Measurements from ENCODE around the gene STRN4.

The STRN4 gene

DNA sequence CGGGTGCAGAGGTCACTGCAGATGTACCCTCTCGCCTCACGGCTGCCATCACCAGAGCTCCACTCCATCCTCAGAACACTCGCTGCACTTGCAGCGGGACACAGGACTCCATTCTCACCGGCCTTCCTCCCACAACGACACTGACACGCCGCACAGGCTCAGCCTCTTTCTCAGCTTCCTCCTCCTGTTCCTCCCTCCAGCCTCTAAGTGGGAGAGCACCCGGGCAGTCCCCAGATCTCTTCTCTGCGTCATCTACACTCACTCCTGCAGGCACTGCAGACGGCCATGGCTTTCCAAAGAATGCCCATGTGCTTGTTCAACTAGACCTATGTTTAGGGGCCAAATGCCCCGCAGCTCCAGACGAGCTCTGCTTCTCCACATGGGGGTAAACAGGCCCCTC is 14.7 kb downstream of the STRN4 start:
- peaks cover 9% of the 10 kb centered on the region for H3K4me1 ChIP-seq (ENCODE audit: insufficient read depth, poor library complexity, severe bottlenecking)
- H3K27ac ChIP-seq (ENCODE audit: poor library complexity, severe bottlenecking) = peak overlapping the region; percentile 35
- no peak for DNase-seq (ENCODE audit: low spot score)
- peaks cover 97% of the 10 kb centered on the region for H3K36me3 ChIP-seq (ENCODE audit: low read depth)
- no peak overlapping the region for H3K4me3 ChIP-seq (ENCODE audit: severe bottlenecking)
- H3K27me3 ChIP-seq (ENCODE audit: insufficient read depth, poor library complexity, severe bottlenecking) = no peaks in the 10 kb centered on the region
- no peak for ATAC-seq (ENCODE audit: low read depth)
- no peaks in the 10 kb centered on the region for H3K9me3 ChIP-seq (ENCODE audit: severe bottlenecking)
- TF ChIP-seq, protein P1, sequence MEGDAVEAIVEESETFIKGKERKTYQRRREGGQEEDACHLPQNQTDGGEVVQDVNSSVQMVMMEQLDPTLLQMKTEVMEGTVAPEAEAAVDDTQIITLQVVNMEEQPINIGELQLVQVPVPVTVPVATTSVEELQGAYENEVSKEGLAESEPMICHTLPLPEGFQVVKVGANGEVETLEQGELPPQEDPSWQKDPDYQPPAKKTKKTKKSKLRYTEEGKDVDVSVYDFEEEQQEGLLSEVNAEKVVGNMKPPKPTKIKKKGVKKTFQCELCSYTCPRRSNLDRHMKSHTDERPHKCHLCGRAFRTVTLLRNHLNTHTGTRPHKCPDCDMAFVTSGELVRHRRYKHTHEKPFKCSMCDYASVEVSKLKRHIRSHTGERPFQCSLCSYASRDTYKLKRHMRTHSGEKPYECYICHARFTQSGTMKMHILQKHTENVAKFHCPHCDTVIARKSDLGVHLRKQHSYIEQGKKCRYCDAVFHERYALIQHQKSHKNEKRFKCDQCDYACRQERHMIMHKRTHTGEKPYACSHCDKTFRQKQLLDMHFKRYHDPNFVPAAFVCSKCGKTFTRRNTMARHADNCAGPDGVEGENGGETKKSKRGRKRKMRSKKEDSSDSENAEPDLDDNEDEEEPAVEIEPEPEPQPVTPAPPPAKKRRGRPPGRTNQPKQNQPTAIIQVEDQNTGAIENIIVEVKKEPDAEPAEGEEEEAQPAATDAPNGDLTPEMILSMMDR (IDR thresholded peaks at IDR 0.05; ENCODE audit: poor library complexity, severe bottlenecking) = no peak

- H3K36me3 ChIP-seq (ENCODE audit: low read depth) = peaks cover 98% of the 10 kb centered on the region
- DNase-seq (ENCODE audit: low spot score) (peak; percentile 73), ATAC-seq (ENCODE audit: low read depth) (peak; percentile 69)
- H3K4me1 ChIP-seq (ENCODE audit: insufficient read depth, poor library complexity, severe bottlenecking) = peaks cover 9% of the 10 kb centered on the region
- H3K27me3 ChIP-seq (ENCODE audit: insufficient read depth, poor library complexity, severe bottlenecking) = no peaks in the 10 kb centered on the region
- TF ChIP-seq, protein P1 (IDR thresholded peaks at IDR 0.05; ENCODE audit: poor library complexity, severe bottlenecking) = no peak
- H3K9me3 ChIP-seq (ENCODE audit: severe bottlenecking) = no peaks in the 10 kb centered on the region
- H3K27ac ChIP-seq (ENCODE audit: poor library complexity, severe bottlenecking) = peak overlapping the region; percentile 35
- no peak overlapping the region for H3K4me3 ChIP-seq (ENCODE audit: severe bottlenecking)
These were observed 15.2 kb downstream of the STRN4 start for GRCh38 chr19:46731007-46731501.

- no peaks in the 10 kb centered on the region for H3K27me3 ChIP-seq (ENCODE audit: insufficient read depth, poor library complexity, severe bottlenecking)
- H3K4me3 ChIP-seq (ENCODE audit: severe bottlenecking) = no peak overlapping the region
- H3K4me1 ChIP-seq (ENCODE audit: insufficient read depth, poor library complexity, severe bottlenecking) = peaks cover 9% of the 10 kb centered on the region
- H3K36me3 ChIP-seq (ENCODE audit: low read depth) = peaks cover 98% of the 10 kb centered on the region
- ATAC-seq (ENCODE audit: low read depth) (no peak; the same call in 2 of the 3 replicates), DNase-seq (ENCODE audit: low spot score) (no peak)
- TF ChIP-seq, protein P1 (IDR thresholded peaks at IDR 0.05; ENCODE audit: poor library complexity, severe bottlenecking) = no peak
- H3K27ac ChIP-seq (ENCODE audit: poor library complexity, severe bottlenecking) = peak overlapping the region; percentile 35
- H3K9me3 ChIP-seq (ENCODE audit: severe bottlenecking) = no peaks in the 10 kb centered on the region
These were observed 15.7 kb downstream of the STRN4 start for GRCh38 chr19:46730595-46730994.

DNA sequence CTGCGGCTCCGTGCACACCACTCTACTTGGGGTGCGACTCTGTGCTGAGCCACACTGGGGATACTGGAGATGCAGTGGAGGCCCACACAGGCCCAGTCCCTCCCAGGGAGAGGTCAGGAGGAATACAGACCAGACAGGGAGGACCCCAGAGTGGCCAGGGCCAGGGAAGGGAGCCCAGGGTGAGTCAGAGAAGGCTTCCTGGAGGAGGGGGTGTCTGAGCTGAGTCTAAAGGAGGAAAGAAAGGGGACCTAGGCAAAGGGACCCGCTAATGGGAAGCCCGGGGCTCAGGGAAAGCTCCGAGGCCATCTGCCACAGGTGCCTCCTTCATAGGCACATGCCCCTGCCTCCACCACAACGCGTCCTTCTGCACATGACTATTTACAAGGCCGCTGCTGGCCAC is 16.1 kb downstream of the STRN4 start:
- Histone ChIP-seq H3K9me3 (ENCODE audit: severe bottlenecking) (no peaks in the 10 kb centered on the region), H3K4me1 (ENCODE audit: insufficient read depth, poor library complexity, severe bottlenecking) (peaks cover 9% of the 10 kb centered on the region), H3K27ac (ENCODE audit: poor library complexity, severe bottlenecking) (no peak overlapping the region), H3K4me3 (ENCODE audit: severe bottlenecking) (no peak overlapping the region), H3K36me3 (ENCODE audit: low read depth) (peaks cover 96% of the 10 kb centered on the region), H3K27me3 (ENCODE audit: insufficient read depth, poor library complexity, severe bottlenecking) (no peaks in the 10 kb centered on the region)
- ATAC-seq (ENCODE audit: low read depth) (no peak), DNase-seq (ENCODE audit: low spot score) (no peak)
- TF ChIP-seq, protein P1 (IDR thresholded peaks at IDR 0.05; ENCODE audit: poor library complexity, severe bottlenecking) = no peak

DNA sequence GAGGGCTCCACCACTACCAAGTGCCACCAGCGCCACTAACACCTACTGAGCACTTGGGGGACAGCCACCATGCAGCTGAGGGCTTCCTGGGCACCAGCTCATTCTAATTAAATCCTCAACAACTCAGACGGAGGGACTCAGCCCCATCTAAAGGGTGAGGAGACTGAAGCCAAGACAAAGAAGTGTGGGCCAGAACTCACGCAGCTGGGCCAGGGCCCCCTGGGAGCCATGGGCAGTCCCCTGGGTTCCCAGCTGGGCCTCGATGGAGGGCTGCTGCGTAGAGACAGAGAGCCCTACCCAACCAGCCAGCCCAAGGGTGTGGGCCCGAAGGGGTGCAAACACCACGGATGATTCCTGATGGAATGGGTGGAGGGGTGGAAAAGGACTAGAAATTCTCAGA is 16.6 kb downstream of the STRN4 start:
- Histone ChIP-seq H3K4me3 (ENCODE audit: severe bottlenecking) (no peak overlapping the region), H3K27ac (ENCODE audit: poor library complexity, severe bottlenecking) (no peak overlapping the region), H3K4me1 (ENCODE audit: insufficient read depth, poor library complexity, severe bottlenecking) (peaks cover 9% of the 10 kb centered on the region), H3K27me3 (ENCODE audit: insufficient read depth, poor library complexity, severe bottlenecking) (no peaks in the 10 kb centered on the region), H3K9me3 (ENCODE audit: severe bottlenecking) (no peaks in the 10 kb centered on the region), H3K36me3 (ENCODE audit: low read depth) (peaks cover 92% of the 10 kb centered on the region)
- no peak for ATAC-seq (ENCODE audit: low read depth)
- TF ChIP-seq, protein P1 (IDR thresholded peaks at IDR 0.05; ENCODE audit: poor library complexity, severe bottlenecking) = no peak
- DNase-seq (ENCODE audit: low spot score) = no peak
